DOHH2 (cell line): ENCODE data around the gene SENP3.

ENCODE experiments used
- H3F3A ChIP-seq: fragments of 200-600 bp; sonication (generic), shearing (Covaris generic); 2 replicates; pipeline ENCODE4 v1.6.0; 2016; ENCODE audit warnings: antibody characterized with exemption, mild to moderate bottlenecking; ENCODE audit not compliant: control insufficient read depth, insufficient read depth
- H3K27ac ChIP-seq: fragments of 200-600 bp; sonication (generic); 2 replicates; pipeline ENCODE4 v1.5.1; 2014; ENCODE audit warnings: low read depth, mild to moderate bottlenecking, low read length, moderate library complexity
- H3K27me3 ChIP-seq: fragments of 200-600 bp; sonication (generic); 2 replicates; pipeline ENCODE4 v1.6.1; 2014; ENCODE audit warnings: mild to moderate bottlenecking, low read length, mixed read lengths; ENCODE audit not compliant: control insufficient read depth
- H3K36me3 ChIP-seq: fragments of 200-600 bp; sonication (generic); 2 replicates; pipeline ENCODE4 v1.6.1; 2014; ENCODE audit warnings: mild to moderate bottlenecking, low read length, moderate library complexity, mixed read lengths; ENCODE audit not compliant: control insufficient read depth
- H3K4me1 ChIP-seq: fragments of 200-600 bp; sonication (generic); 2 replicates; pipeline ENCODE4 v1.6.1; 2014; ENCODE audit warnings: mild to moderate bottlenecking, low read length, mixed read lengths; ENCODE audit not compliant: control insufficient read depth
- H3K4me2 ChIP-seq: fragments of 200-600 bp; sonication (generic); 2 replicates; pipeline ENCODE4 v1.6.0; 2014; ENCODE audit warnings: mild to moderate bottlenecking, low read length, moderate library complexity
- H3K4me3 ChIP-seq: fragments of 200-600 bp; sonication (generic); 2 replicates; pipeline ENCODE4 v1.5.1; 2014; ENCODE audit warnings: mild to moderate bottlenecking, low read length, mixed read lengths
- H3K79me2 ChIP-seq: fragments of 200-600 bp; sonication (generic); 2 replicates; pipeline ENCODE4 v1.6.1; 2014; ENCODE audit warnings: mild to moderate bottlenecking, low read length, mixed read lengths; ENCODE audit not compliant: control insufficient read depth
- H3K9me2 ChIP-seq: fragments of 200-600 bp; sonication (generic); replicated peaks from 2 replicates; pipeline ENCODE4 v1.6.1; 2014; ENCODE audit warnings: mild to moderate bottlenecking, low read length, mixed read lengths; ENCODE audit not compliant: control insufficient read depth
- H3K9me3 ChIP-seq: fragments of 200-600 bp; sonication (generic); 2 replicates; pipeline ENCODE4 v1.6.1; 2014; ENCODE audit warnings: antibody characterized with exemption, low read length, mixed read lengths; ENCODE audit not compliant: control insufficient read depth, insufficient read depth
- H4K20me1 ChIP-seq: fragments of 200-600 bp; sonication (generic); 2 replicates; pipeline ENCODE4 v1.6.0; 2014; ENCODE audit warnings: low read depth, mild to moderate bottlenecking, antibody characterized with exemption, low read length, moderate library complexity; ENCODE audit not compliant: control insufficient read depth, insufficient read depth
- EZH2phosphoT487 ChIP-seq: fragments of 200-600 bp; sonication (generic); IDR thresholded peaks from 2 replicates; pipeline ENCODE4 v1.6.1; 2017; ENCODE audit warnings: borderline replicate concordance, mild to moderate bottlenecking, antibody characterized with exemption, low read length, moderate library complexity, mixed read lengths
- TF ChIP-seq, protein P1 (sequence below): fragments of 200-600 bp; sonication (generic); IDR thresholded peaks from one replicate; pipeline ENCODE4 v1.5.1; 2014; ENCODE audit warnings: antibody characterized with exemption, mild to moderate bottlenecking, low read depth, low read length; ENCODE audit not compliant: poor library complexity, severe bottlenecking

Gene SENP3

GRCh38 chr17:7548585-7549400, 12.9 kb upstream of the SENP3 start, which contains the start of gene TNFSF12:
Gene TNFSF12 (plus strand): TSS chr17:7549058. CDS start chr17:7549154, 96 bp downstream.
- Histone ChIP-seq H3K4me3 (no peak within 1 kb of the TSS), H3K4me2 (peak within 1 kb of the TSS; percentile 36), H3K36me3 (no peaks in the 10 kb centered on the region), H3K9me2 (no peaks in the 10 kb centered on the region), H3K9me3 (no peaks in the 10 kb centered on the region), H3K27ac (no peak within 1 kb of the TSS), H3K4me1 (peaks cover 4% of the 10 kb centered on the region; the same call in 1 of the 2 replicates), H4K20me1 (no peaks in the 10 kb centered on the region), H3F3A (no peaks in the 10 kb centered on the region), H3K27me3 (peaks cover 39% of the 10 kb centered on the region), H3K79me2 (no peaks in the 10 kb centered on the region)
- TF ChIP-seq EZH2phosphoT487, result 0 out of 2 replicates have a peak, but pooled peaks have one; percentile 55
- TF ChIP-seq, protein P1, sequence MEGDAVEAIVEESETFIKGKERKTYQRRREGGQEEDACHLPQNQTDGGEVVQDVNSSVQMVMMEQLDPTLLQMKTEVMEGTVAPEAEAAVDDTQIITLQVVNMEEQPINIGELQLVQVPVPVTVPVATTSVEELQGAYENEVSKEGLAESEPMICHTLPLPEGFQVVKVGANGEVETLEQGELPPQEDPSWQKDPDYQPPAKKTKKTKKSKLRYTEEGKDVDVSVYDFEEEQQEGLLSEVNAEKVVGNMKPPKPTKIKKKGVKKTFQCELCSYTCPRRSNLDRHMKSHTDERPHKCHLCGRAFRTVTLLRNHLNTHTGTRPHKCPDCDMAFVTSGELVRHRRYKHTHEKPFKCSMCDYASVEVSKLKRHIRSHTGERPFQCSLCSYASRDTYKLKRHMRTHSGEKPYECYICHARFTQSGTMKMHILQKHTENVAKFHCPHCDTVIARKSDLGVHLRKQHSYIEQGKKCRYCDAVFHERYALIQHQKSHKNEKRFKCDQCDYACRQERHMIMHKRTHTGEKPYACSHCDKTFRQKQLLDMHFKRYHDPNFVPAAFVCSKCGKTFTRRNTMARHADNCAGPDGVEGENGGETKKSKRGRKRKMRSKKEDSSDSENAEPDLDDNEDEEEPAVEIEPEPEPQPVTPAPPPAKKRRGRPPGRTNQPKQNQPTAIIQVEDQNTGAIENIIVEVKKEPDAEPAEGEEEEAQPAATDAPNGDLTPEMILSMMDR, result no peak

DNA sequence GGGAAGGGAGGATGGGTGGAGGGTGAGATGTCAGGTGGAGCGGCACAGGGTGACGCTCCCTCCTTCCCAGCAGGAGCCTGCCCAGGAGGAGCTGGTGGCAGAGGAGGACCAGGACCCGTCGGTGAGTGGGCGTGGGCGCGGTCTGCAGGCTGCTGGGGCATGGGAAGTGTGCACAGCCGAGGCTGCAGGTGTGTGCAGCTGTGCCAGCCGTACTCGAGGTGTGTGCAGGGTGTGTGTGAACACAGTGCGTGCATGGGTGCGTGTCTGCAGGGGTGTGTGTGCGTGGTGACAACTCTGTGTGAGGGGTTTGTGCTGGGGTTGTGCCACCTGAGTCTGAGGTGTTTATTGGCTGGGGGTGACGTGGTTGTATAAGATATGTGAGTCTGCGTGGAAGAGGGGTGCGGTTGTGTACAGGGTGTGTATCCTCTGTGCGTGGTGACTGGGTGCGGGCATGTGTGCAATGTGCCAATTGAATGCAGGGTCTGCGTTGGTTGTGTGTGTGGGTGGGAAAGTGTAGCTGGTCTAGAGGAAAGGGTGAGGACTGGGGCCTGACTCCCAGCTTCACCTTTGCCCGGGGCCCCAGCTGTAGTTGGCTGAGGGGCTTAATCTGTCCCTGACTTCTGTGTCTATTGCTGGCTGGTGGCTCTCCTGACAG, 12.2 kb upstream of the SENP3 start:
- TF ChIP-seq EZH2phosphoT487, result no peak
- TF ChIP-seq, protein P1, result no peak
- H3F3A ChIP-seq, result no peaks in the 10 kb centered on the region
- H3K9me2 ChIP-seq, result no peaks in the 10 kb centered on the region
- H3K36me3 ChIP-seq, result no peaks in the 10 kb centered on the region
- peaks cover 4% of the 10 kb centered on the region; the same call in 1 of the 2 replicates for H3K4me1 ChIP-seq
- no peak overlapping the region for H3K4me3 ChIP-seq
- H3K79me2 ChIP-seq, result no peaks in the 10 kb centered on the region
- no peak overlapping the region for H3K27ac ChIP-seq
- no peaks in the 10 kb centered on the region for H3K9me3 ChIP-seq
- no peak overlapping the region for H3K4me2 ChIP-seq
- H4K20me1 ChIP-seq, result no peaks in the 10 kb centered on the region
- peaks cover 37% of the 10 kb centered on the region for H3K27me3 ChIP-seq

DNA sequence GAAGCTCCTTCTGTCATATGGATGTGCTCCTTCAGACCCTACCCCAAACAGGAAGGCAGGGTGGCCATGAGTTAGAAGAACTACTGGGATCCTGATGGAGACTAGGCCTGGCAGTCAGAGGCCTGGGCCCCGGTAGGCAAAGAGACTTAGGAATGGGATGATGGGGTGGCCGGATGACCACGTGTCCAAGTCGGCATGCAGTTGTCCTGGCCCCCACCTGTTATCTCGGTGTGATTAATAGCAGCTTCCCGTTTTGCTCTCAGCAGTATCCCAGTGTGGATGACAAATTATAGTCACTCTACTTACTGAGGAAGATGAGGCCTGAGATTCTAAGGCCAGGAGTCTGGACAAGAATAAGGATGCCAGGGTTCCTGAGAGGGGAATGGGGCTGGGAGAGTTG, 11.4 kb upstream of the SENP3 start:
- Histone ChIP-seq H3K4me3 (no peak overlapping the region), H3F3A (no peaks in the 10 kb centered on the region), H3K9me2 (no peaks in the 10 kb centered on the region), H3K27ac (no peak overlapping the region), H3K79me2 (no peaks in the 10 kb centered on the region), H3K4me2 (no peak overlapping the region), H3K9me3 (no peaks in the 10 kb centered on the region), H4K20me1 (no peaks in the 10 kb centered on the region), H3K4me1 (peaks cover 4% of the 10 kb centered on the region; the same call in 1 of the 2 replicates), H3K27me3 (peaks cover 32% of the 10 kb centered on the region), H3K36me3 (no peaks in the 10 kb centered on the region)
- TF ChIP-seq, protein P1, result no peak
- TF ChIP-seq EZH2phosphoT487, result no peak
